H1 (cell line): ENCODE results near the gene MOB4. TPM values are rescaled to one million over a fixed set of nuclear protein-coding genes. Genes with fewer than 3 reads are reported as not detected.

Experiments
- CTCF ChIA-PET: fragments of 300-600 bp; sonication (Branson Sonifier 250); formaldehyde crosslinking; loops from one replicate; lab custom pipeline; 2021; ENCODE audit not compliant: partially characterized antibody; lab: Charles Lee
- POLR2A ChIA-PET: fragments of 300-600 bp; sonication (Branson Sonifier 250); formaldehyde crosslinking; loops from one replicate; lab custom pipeline; 2021; ENCODE audit warnings: inconsistent platforms; ENCODE audit not compliant: partially characterized antibody; lab: Charles Lee
- DNase-seq, 2 experiments: peaks; one replicate each; pipeline versions ENCODE4 v3.0.0 to v3.0.0-alpha.2; 2010 to 2022; ENCODE audit warnings: low spot score in 2 of 2, low read depth in 1 of 2, mixed read lengths in 1 of 2
- FAIRE-seq: peaks from 2 replicates; lab custom pipeline; 2011; peaks lifted over from hg19 to GRCh38; lab: Jason Lieb, UNC
- H2AFZ ChIP-seq: 2 replicates; pipeline ENCODE4 v1.8.1; 2012; ENCODE audit warnings: low read length, inconsistent platforms
- H2AK5ac ChIP-seq: 2 replicates; pipeline ENCODE4 v1.6.1; 2013; ENCODE audit warnings: low read depth, low read length
- H2BK120ac ChIP-seq: replicated peaks from 2 replicates; pipeline ENCODE3; 2013; ENCODE audit warnings: low read depth, low read length, inconsistent platforms
- H2BK12ac ChIP-seq: 2 replicates; pipeline ENCODE4 v1.6.1; 2013; ENCODE audit warnings: low read depth, low read length
- H2BK15ac ChIP-seq: 2 replicates; pipeline ENCODE4 v1.6.1; 2013; ENCODE audit warnings: low read length
- H2BK20ac ChIP-seq: 2 replicates; pipeline ENCODE4 v1.6.1; 2013; ENCODE audit warnings: low read length
- H2BK5ac ChIP-seq: 2 replicates; pipeline ENCODE4 v1.6.1; 2013; ENCODE audit warnings: low read depth, low read length
- H3K14ac ChIP-seq: 2 replicates; pipeline ENCODE4 v1.6.1; 2013; ENCODE audit warnings: inconsistent platforms; ENCODE audit not compliant: insufficient read length
- H3K18ac ChIP-seq: 2 replicates; pipeline ENCODE4 v1.6.1; 2013; ENCODE audit warnings: low read length; ENCODE audit errors: extremely low read depth
- H3K23ac ChIP-seq: 2 replicates; pipeline ENCODE4 v1.6.1; 2013; ENCODE audit warnings: inconsistent platforms; ENCODE audit not compliant: insufficient read length
- H3K23me2 ChIP-seq: 2 replicates; pipeline ENCODE4 v1.6.1; 2013; ENCODE audit warnings: low read depth, low read length
- H3K27ac ChIP-seq: 2 replicates; pipeline ENCODE4 v1.6.1; 2011; ENCODE audit warnings: low read depth, low read length, inconsistent platforms
- H3K27me3 ChIP-seq, 4 experiments: replicated peaks in 1 of 4; 1 replicate in 1 of 4; 2 replicates in 3 of 4; pipeline versions ENCODE4 v1.6.1 to v1.8.1; 2011 to 2013; ENCODE audit warnings: low read length in 3 of 4, mild to moderate bottlenecking in 3 of 4, inconsistent platforms in 2 of 4, mixed read lengths in 2 of 4, moderate library complexity in 1 of 4; ENCODE audit not compliant: control insufficient read depth in 3 of 4, insufficient read depth in 3 of 4; ENCODE audit errors: extremely low read depth in 1 of 4
- H3K36me3 ChIP-seq, 4 experiments: 2 replicates each; pipeline versions ENCODE4 v1.6.1 to v1.8.1; 2011 to 2013; ENCODE audit warnings: mild to moderate bottlenecking in 4 of 4, low read length in 3 of 4, moderate library complexity in 2 of 4, control low read depth in 1 of 4, inconsistent platforms in 1 of 4; ENCODE audit not compliant: insufficient read depth in 4 of 4, control insufficient read depth in 2 of 4
- H3K4ac ChIP-seq: replicated peaks from 2 replicates; pipeline ENCODE3; 2013; ENCODE audit warnings: low read length, low read depth, mixed read lengths, inconsistent platforms; ENCODE audit not compliant: insufficient read length
- H3K4me1 ChIP-seq, 4 experiments: replicated peaks in 1 of 4; 1 replicate in 1 of 4; 2 replicates in 3 of 4; pipeline versions ENCODE4 v1.6.1 to v1.8.1; 2011 to 2013; ENCODE audit warnings: low read length in 3 of 4, inconsistent platforms in 2 of 4, mixed read lengths in 1 of 4; ENCODE audit not compliant: insufficient read depth in 4 of 4, control insufficient read depth in 3 of 4
- H3K4me2 ChIP-seq, 2 experiments: 2 replicates each; pipeline versions ENCODE4 v1.6.1 to v1.8.1; 2011 to 2013; ENCODE audit warnings: low read depth in 2 of 2, low read length in 2 of 2, control low read depth in 1 of 2, inconsistent platforms in 1 of 2, mild to moderate bottlenecking in 1 of 2; ENCODE audit not compliant: insufficient read depth in 1 of 2
- H3K4me3 ChIP-seq, 4 experiments: fragments of 200-600, 300-600 bp in 1 of 4; sonication (generic), shearing (Covaris generic), sonication (Bioruptor Twin) in 1 of 4; 2 replicates each; pipeline versions ENCODE4 v1.5.1 to v1.8.1; 2011 to 2016; ENCODE audit warnings: low read length in 4 of 4, low read depth in 3 of 4, control low read depth in 2 of 4, inconsistent platforms in 2 of 4, mild to moderate bottlenecking in 2 of 4, mixed read lengths in 1 of 4, moderate library complexity in 1 of 4; ENCODE audit not compliant: insufficient read depth in 2 of 4; ENCODE audit errors: extremely low read depth in 1 of 4
- H3K56ac ChIP-seq: replicated peaks from 2 replicates; pipeline ENCODE3; 2013; ENCODE audit warnings: low read depth, mild to moderate bottlenecking, mixed read lengths, low read length, inconsistent platforms; ENCODE audit not compliant: insufficient read length
- H3K79me1 ChIP-seq: 2 replicates; pipeline ENCODE4 v1.6.1; 2013; ENCODE audit warnings: low read depth, low read length, control low read depth
- H3K79me2 ChIP-seq, 2 experiments: 2 replicates each; pipeline versions ENCODE4 v1.6.1 to v1.8.1; 2012 to 2013; ENCODE audit warnings: low read length in 2 of 2, mild to moderate bottlenecking in 2 of 2, inconsistent platforms in 1 of 2; ENCODE audit not compliant: insufficient read depth in 2 of 2, control insufficient read depth in 1 of 2
- H3K9ac ChIP-seq, 4 experiments: replicated peaks in 1 of 4; 1 replicate in 1 of 4; 2 replicates in 3 of 4; pipeline versions ENCODE4 v1.6.1 to v1.8.1; 2011 to 2013; ENCODE audit warnings: low read depth in 3 of 4, low read length in 3 of 4, control low read depth in 2 of 4, mild to moderate bottlenecking in 2 of 4, moderate library complexity in 2 of 4, inconsistent platforms in 1 of 4; ENCODE audit errors: extremely low read depth in 1 of 4
- H3K9me3 ChIP-seq, 2 experiments: 2 replicates each; pipeline versions ENCODE4 v1.6.1 to v1.8.1; 2012 to 2013; ENCODE audit warnings: mild to moderate bottlenecking in 2 of 2, moderate library complexity in 2 of 2, control low read depth in 1 of 2, inconsistent platforms in 1 of 2, low read depth in 1 of 2, low read length in 1 of 2, mixed read lengths in 1 of 2; ENCODE audit not compliant: insufficient read depth in 2 of 2
- H4K20me1 ChIP-seq, 2 experiments: replicated peaks in 1 of 2; 2 replicates each; pipeline versions ENCODE3 to v1.8.1; 2011 to 2013; ENCODE audit warnings: inconsistent platforms in 2 of 2, low read length in 2 of 2, mild to moderate bottlenecking in 1 of 2; ENCODE audit not compliant: insufficient read depth in 2 of 2, control insufficient read depth in 1 of 2
- H4K5ac ChIP-seq: 2 replicates; pipeline ENCODE4 v1.6.1; 2013; ENCODE audit warnings: low read length, low read depth, mixed read lengths, inconsistent platforms; ENCODE audit not compliant: insufficient read length
- H4K8ac ChIP-seq: 2 replicates; pipeline ENCODE4 v1.8.0; 2013; ENCODE audit warnings: mild to moderate bottlenecking, moderate library complexity, low read length, inconsistent platforms; ENCODE audit not compliant: insufficient read depth; ENCODE audit errors: extremely low read depth
- H4K91ac ChIP-seq: replicated peaks from 2 replicates; pipeline ENCODE3; 2013; ENCODE audit warnings: low read length, mixed read lengths, inconsistent platforms; ENCODE audit not compliant: insufficient read length
- CTBP2 ChIP-seq: IDR thresholded peaks from 2 replicates; pipeline ENCODE4 v1.7.0; 2011; ENCODE audit warnings: borderline replicate concordance, mild to moderate bottlenecking, moderate library complexity, mixed read lengths, low read length; ENCODE audit not compliant: insufficient read depth, insufficient read length
- TCF12 ChIP-seq: IDR thresholded peaks from 2 replicates; pipeline ENCODE4 v1.6.1; 2011; ENCODE audit warnings: low read depth, mild to moderate bottlenecking, low read length
- WGBS, 2 experiments: shearing (Covaris generic) in 1 of 2; methylation state at CpG; one replicate each; pipeline versions ENCODE4 v1.1.6 to v1.1.7; 2013 to 2015; ENCODE audit warnings: low lambda C conversion rate in 2 of 2, mixed read lengths in 2 of 2, inconsistent platforms in 1 of 2, low coverage in 1 of 2, missing lambda C conversion rate in 1 of 2; ENCODE audit not compliant: insufficient replicate concordance in 2 of 2, insufficient coverage in 1 of 2, insufficient read length in 1 of 2; ENCODE audit errors: extremely low coverage in 1 of 2, missing lambda C conversion rate in 1 of 2; 5-methylcytosine and 5-hydroxymethylcytosine counted together
- polyA plus RNA-seq, 7 experiments: library from polyadenylated mRNA; depleted of rRNA in 3 of 7; stranded (reverse) in 5 of 7; unstranded in 2 of 7; fragments of >200 nt in 5 of 7; fragments of 200-250 nt in 2 of 7; gene quantifications; 1 replicate in 5 of 7; 2 replicates in 1 of 7; 4 replicates in 1 of 7; pipeline versions ENCODE4 v1.2.1 to v1.2.3, GENCODE V29; 2011 to 2013; ENCODE audit warnings: missing spikeins in 2 of 7, mixed read lengths in 2 of 7
- total RNA-seq: library from RNA; stranded (reverse); fragmentation: NEBNext Ultra II Directional; extraction: Animal tissue kit (Norgen Biotek cat#: 25700); gene quantifications from 2 replicates; pipeline ENCODE4 v1.2.1, GENCODE V29; 2021

MOB4 gene
- total and polyA plus RNA-seq, 2 of the 8 experiments (the other 6 are each of a cell fraction or from before 2014, with no cell fraction given) = 51.5 to 54.2 TPM

DNA sequence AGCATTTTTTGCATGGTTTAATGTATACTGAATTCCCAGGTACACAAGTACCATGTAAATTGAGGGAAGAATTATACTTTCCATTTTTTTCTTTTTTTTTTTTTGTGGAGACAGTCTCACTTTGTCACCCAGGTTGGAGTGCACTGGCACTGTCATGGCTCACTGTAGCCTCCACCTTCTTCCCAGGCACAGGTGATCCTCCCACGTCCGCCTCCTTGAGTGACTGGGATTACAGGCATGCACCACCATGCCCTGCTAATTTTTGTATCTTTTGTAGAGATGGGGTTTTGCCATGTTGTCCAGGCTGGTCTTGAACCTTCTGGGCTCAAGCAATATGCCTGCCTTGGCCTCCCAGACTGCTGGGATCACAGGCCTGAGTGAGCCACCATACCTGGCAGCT is 11.9 kb upstream of the MOB4 start:
- H2BK5ac ChIP-seq = no peak overlapping the region
- no peak overlapping the region for H2AFZ ChIP-seq
- 91% methylated on average over 2 of the region's 2 CpGs; no CpG with 5 or more reads in 1 of the 2 experiments for WGBS, 2 experiments

More for the DNA sequence above, 11.9 kb upstream of the MOB4 start:
- no peak overlapping the region for H3K14ac ChIP-seq
- H3K56ac ChIP-seq = no peak overlapping the region
- CTCF ChIA-PET = interaction anchor here (0.6 to 1.4 kb wide), 2 partner anchors 9 to 17 kb away, joined by 3 to 4 read pairs; no protein-coding TSS in a partner anchor
- no peak overlapping the region for H3K18ac ChIP-seq
- H3K36me3 ChIP-seq = peaks cover 6 to 40% (median 17%) of the 10 kb centered on the region in 4 experiments; a peak in 7 of 8 replicates
- H4K8ac ChIP-seq = no peak overlapping the region
- H4K20me1 ChIP-seq = peaks cover 0 to 5% of the 10 kb centered on the region in 2 experiments
- H4K91ac ChIP-seq = no peak overlapping the region
- no peak overlapping the region for H3K4me2 ChIP-seq
- H2AK5ac ChIP-seq = no peak overlapping the region
- no peak overlapping the region for H2BK15ac ChIP-seq
- no peaks in the 10 kb centered on the region for H3K79me1 ChIP-seq
- no peak overlapping the region for H3K9ac ChIP-seq
- TF ChIP-seq TCF12 (no peak), CTBP2 (no peak)
- TF ChIP-seq, all 59 proteins: peak for 0
- Histone ChIP-seq H3K27me3 (no peaks in the 10 kb centered on the region), H2BK12ac (no peak overlapping the region), H3K79me2 (peaks cover 19 to 49% of the 10 kb centered on the region in 2 experiments), H3K27ac (no peak overlapping the region), H3K4me1 (peaks cover 0 to 3% (median under 1%) of the 10 kb centered on the region in 4 experiments; a peak in 4 of 7 replicates), H3K23ac (no peak overlapping the region), H4K5ac (no peak overlapping the region), H3K4me3 (no peak overlapping the region), H2BK20ac (no peak overlapping the region), H3K4ac (no peak overlapping the region), H3K23me2 (peaks cover 2% of the 10 kb centered on the region; the same call in 1 of the 2 replicates), H2BK120ac (no peak overlapping the region), H3K9me3 (no peaks in the 10 kb centered on the region)
- DNase-seq (no peak), FAIRE-seq (no peak)
- POLR2A ChIA-PET = interaction anchor here (0.6 to 15.2 kb wide), 6 partner anchors 6 to 154 kb away, joined by 3 to 270 read pairs (median 11); partner anchors contain the start of genes HSPD1, HSPE1 and MOB4
